PFSK-1 (cell line): ENCODE data around the gene NUB1.

Experiments used
- FOXP2 ChIP-seq: optimal IDR thresholded peaks from 2 replicates; pipeline ENCODE3; 2011; ENCODE audit warnings: borderline replicate concordance, control low read depth, inconsistent platforms; ENCODE audit not compliant: insufficient read depth; ENCODE audit errors: extremely low read length, extremely low read depth
- POLR2AphosphoS5 ChIP-seq: IDR thresholded peaks from 2 replicates; pipeline ENCODE4 v1.6.1; 2012; ENCODE audit warnings: low read depth, mild to moderate bottlenecking, control low read depth, low read length, moderate library complexity
- REST ChIP-seq, 2 experiments: IDR thresholded peaks; 2 replicates each; pipeline versions ENCODE4 v1.6.1 to v1.8.0; 2011 to 2012; ENCODE audit warnings: low read depth in 2 of 2, low read length in 2 of 2, control low read depth in 1 of 2, inconsistent platforms in 1 of 2, mild to moderate bottlenecking in 1 of 2, moderate library complexity in 1 of 2; ENCODE audit not compliant: insufficient read depth in 1 of 2
- SIN3A ChIP-seq: IDR thresholded peaks from 2 replicates; pipeline ENCODE4 v1.6.1; 2012; ENCODE audit warnings: mild to moderate bottlenecking, low read length, moderate library complexity, borderline replicate concordance; ENCODE audit not compliant: insufficient read depth
- TAF1 ChIP-seq: IDR thresholded peaks from 2 replicates; pipeline ENCODE4 v1.6.1; 2012; ENCODE audit warnings: low read length, control low read depth, borderline replicate concordance; ENCODE audit not compliant: insufficient read depth

The NUB1 gene

GRCh38 chr7:151397026-151397425 lies 55.4 kb downstream of the NUB1 start:
- TF ChIP-seq TAF1 (no peak), REST (IDR thresholded peaks at IDR 0.05; ENCODE audit: insufficient read depth in 1 of 2, low read depth in 2 of 2, low read length in 2 of 2) (no peak), SIN3A (no peak), POLR2AphosphoS5 (no peak), FOXP2 (no peak)

- TF ChIP-seq FOXP2 (no peak), REST (IDR thresholded peaks at IDR 0.05; ENCODE audit: insufficient read depth in 1 of 2, low read depth in 2 of 2, low read length in 2 of 2) (no peak), POLR2AphosphoS5 (no peak), SIN3A (no peak), TAF1 (no peak)
Measured at GRCh38 chr7:151398446-151399304, 57.1 kb downstream of the NUB1 start.

- TF ChIP-seq TAF1 (no peak), SIN3A (no peak), FOXP2 (no peak), REST (IDR thresholded peaks at IDR 0.05; ENCODE audit: insufficient read depth in 1 of 2, low read depth in 2 of 2, low read length in 2 of 2) (no peak), POLR2AphosphoS5 (no peak)
Measured at GRCh38 chr7:151399305-151399601, 57.6 kb downstream of the NUB1 start.

GRCh38 chr7:151399906-151400305 lies 58.3 kb downstream of the NUB1 start:
- TF ChIP-seq SIN3A = no peak
- TF ChIP-seq REST (IDR thresholded peaks at IDR 0.05; ENCODE audit: insufficient read depth in 1 of 2, low read depth in 2 of 2, low read length in 2 of 2) = no peak
- TF ChIP-seq POLR2AphosphoS5 = no peak
- no peak for TF ChIP-seq TAF1
- TF ChIP-seq FOXP2 = no peak
